GM21381 (cell line): Measurements from ENCODE around the gene TREML1.
A peak's percentile ranks its signal among the peaks of the same experiment; 100 is the strongest.
"Not testable (repeated sequence)": the region's sequence is repeated elsewhere in the genome, so short reads cannot be mapped to it uniquely, and the experiment has no call there.

Experiments
- ATAC-seq: cut with Tn5 transposase; IDR thresholded peaks from one replicate; pipeline ENCODE4 v1.9.1; 2021; ENCODE audit warnings: mild to moderate bottlenecking, moderate library complexity; ENCODE audit not compliant: unreplicated experiment

Gene TREML1

GRCh38 chr6:41153992-41154625, at the start of gene TREML1:
TREML1 (minus strand) TSS chr6:41154347; CDS start chr6:41154288, 59 bp downstream.
- ATAC-seq = no peak

GRCh38 chr6:41201764-41202173, 47.6 kb upstream of the TREML1 start:
- ATAC-seq = no peak

GRCh38 chr6:41200901-41201763, 47.0 kb upstream of the TREML1 start, which contains the start of gene TREML2:
TREML2 (minus strand) TSS chr6:41201149; CDS start chr6:41201008, 141 bp downstream.
- ATAC-seq = no peak

GRCh38 chr6:41200296-41200900, 46.3 kb upstream of the TREML1 start:
- ATAC-seq = peak; percentile 37

- ATAC-seq = peak; percentile 47
Measured at GRCh38 chr6:41199552-41200246, 45.6 kb upstream of the TREML1 start.

- ATAC-seq = no peak
Measured at GRCh38 chr6:41197234-41197633, 43.1 kb upstream of the TREML1 start.

GRCh38 chr6:41194386-41194785, 40.2 kb upstream of the TREML1 start:
- ATAC-seq = no peak

- no peak for ATAC-seq
Measured at GRCh38 chr6:41193884-41194283, 39.7 kb upstream of the TREML1 start.

- ATAC-seq = no peak
Measured at GRCh38 chr6:41193171-41193734, 39.1 kb upstream of the TREML1 start.

GRCh38 chr6:41191569-41191968, 37.4 kb upstream of the TREML1 start:
- no peak for ATAC-seq

GRCh38 chr6:41190791-41191190, 36.6 kb upstream of the TREML1 start:
- no peak for ATAC-seq

- no peak for ATAC-seq
Measured at GRCh38 chr6:41189967-41190366, 35.8 kb upstream of the TREML1 start.

GRCh38 chr6:41189046-41189445, 34.9 kb upstream of the TREML1 start:
- not testable (repeated sequence) for ATAC-seq

- no peak for ATAC-seq
Measured at GRCh38 chr6:41187924-41188886, 34.1 kb upstream of the TREML1 start.

GRCh38 chr6:41186031-41186562, 31.9 kb upstream of the TREML1 start:
- ATAC-seq = no peak

GRCh38 chr6:41184761-41185160, 30.6 kb upstream of the TREML1 start:
- ATAC-seq = no peak

GRCh38 chr6:41182069-41183034, 28.2 kb upstream of the TREML1 start:
- no peak for ATAC-seq

- no peak for ATAC-seq
Measured at GRCh38 chr6:41181566-41181965, 27.4 kb upstream of the TREML1 start.
